ENCODE data around the gene OR5AR1. TPM values are rescaled to one million over a fixed set of nuclear protein-coding genes. Genes with fewer than 3 reads are reported as not detected.

Gene OR5AR1
- total RNA-seq, 1 experiment from 2014 or later = not detected

- Histone ChIP-seq H3K9me2 (ENCODE audit: insufficient read depth) (no peaks in the 10 kb centered on the region), H3K9ac (ENCODE audit: low read length) (no peak overlapping the region), H4K20me1 (ENCODE audit: insufficient read depth) (no peaks in the 10 kb centered on the region), H2AFZ (ENCODE audit: low read depth, low read length, poor library complexity, severe bottlenecking) (no peak overlapping the region), H3K4me1 (ENCODE audit: control insufficient read depth in 1 of 2, insufficient read depth in 2 of 2, low read length in 2 of 2) (no peaks in the 10 kb centered on the region), H3K9me3 (ENCODE audit: control insufficient read depth in 1 of 2, insufficient read depth in 1 of 2, low read depth in 1 of 2, low read length in 2 of 2) (peaks cover 0 to 5% of the 10 kb centered on the region in 2 experiments; a peak in 2 of 4 replicates), H3K4me2 (ENCODE audit: low read length) (no peak overlapping the region), H3K79me2 (ENCODE audit: insufficient read depth, low read length) (no peaks in the 10 kb centered on the region), H3K36me3 (ENCODE audit: control insufficient read depth in 1 of 2, insufficient read depth in 2 of 2, low read length in 2 of 2) (no peaks in the 10 kb centered on the region), H3K4me3 (replicated peaks in 1 of 2; ENCODE audit: low read depth in 1 of 2, low read length in 2 of 2) (no peak overlapping the region), H3K27ac (ENCODE audit: low read depth, low read length) (no peak overlapping the region), H3K27me3 (ENCODE audit: insufficient read depth, low read length) (no peaks in the 10 kb centered on the region)
- ChIA-PET RAD21 (ENCODE audit: low non-redundant PET in 1 of 2, low total read pairs in 2 of 2, uncharacterized antibody in 2 of 2, unreplicated experiment in 2 of 2) (no interaction called here), CTCF (no interaction called here), POLR2A (no interaction called here)
- intact Hi-C loops (cut with micrococcal nuclease) = no loop called here
- no peak for TF ChIP-seq ATF3 (IDR thresholded peaks at IDR 0.05)
- TF ChIP-seq EZH2phosphoT487 (IDR thresholded peaks at IDR 0.05; ENCODE audit: borderline replicate concordance) = no peak
- TF ChIP-seq SIN3A (IDR thresholded peaks at IDR 0.05; ENCODE audit: low read depth) = no peak
- no peak for TF ChIP-seq ZFX (IDR thresholded peaks at IDR 0.05)
- no peak for TF ChIP-seq ZBTB33 (IDR thresholded peaks at IDR 0.05; ENCODE audit: extremely low read depth, insufficient replicate concordance, low read length)
- no peak for TF ChIP-seq FOSL1 (IDR thresholded peaks at IDR 0.05; ENCODE audit: low read depth)
- TF ChIP-seq TCF7L2 (IDR thresholded peaks at IDR 0.05; ENCODE audit: borderline replicate concordance, extremely low read depth, insufficient read depth, insufficient read length) = no peak
- no peak for TF ChIP-seq ELF1 (IDR thresholded peaks at IDR 0.05; ENCODE audit: borderline replicate concordance, low read depth)
- TF ChIP-seq MAX (IDR thresholded peaks at IDR 0.05) = no peak
- TF ChIP-seq POLR2A (IDR thresholded peaks at IDR 0.05; ENCODE audit: borderline replicate concordance, extremely low read depth, insufficient read depth, insufficient read length) = no peak
- DNase-seq (ENCODE audit: low read depth, low spot score) (no peak), ATAC-seq (no peak)
- no TSS peak for BruUV-seq (replicated peaks)
These were observed 3.7 kb upstream of the OR5AR1 start for GRCh38 chr11:56659755-56660154.
